NCI-H2107 treated with DMSO at 0.1 percent for 48 hours (cell line): ENCODE data around the gene INPP5B.
"Not testable (repeated sequence)": the region's sequence is repeated elsewhere in the genome, so short reads cannot be mapped to it uniquely, and the experiment has no call there.

Experiments
- DNase-seq: peaks from one replicate; lab custom pipeline; 2025; ENCODE audit not compliant: unreplicated experiment; lab: John Stamatoyannopoulos, UW

The INPP5B gene

DNA sequence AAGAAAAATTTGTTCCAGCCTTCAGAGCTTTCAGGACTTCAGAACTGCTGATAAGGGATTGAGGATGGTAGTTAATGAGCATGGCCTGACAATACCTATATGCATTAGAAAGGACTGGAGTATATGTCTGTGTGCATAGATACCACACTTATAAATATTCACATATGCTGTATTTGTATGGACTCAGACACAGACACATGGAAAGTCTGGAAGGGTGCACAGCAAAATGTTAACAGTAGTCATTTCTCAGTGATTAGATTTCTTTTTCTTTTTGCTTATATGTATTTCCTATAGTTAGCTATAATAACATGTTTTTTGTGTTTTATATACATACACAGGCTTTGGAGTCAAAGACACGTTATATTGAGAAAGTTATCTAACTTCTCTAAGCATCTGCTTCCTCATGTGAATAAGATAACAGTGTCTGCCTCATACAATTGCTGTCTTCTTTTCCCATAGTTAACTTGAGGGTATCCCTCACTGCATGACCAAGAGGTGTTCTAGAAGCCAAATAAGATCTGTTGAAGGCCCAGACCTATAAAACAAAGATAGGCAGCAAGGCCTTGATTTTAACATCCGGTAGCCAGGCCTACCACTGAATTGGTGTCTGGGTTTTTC is 31.3 kb downstream of the INPP5B start:
- no peak for DNase-seq

DNA sequence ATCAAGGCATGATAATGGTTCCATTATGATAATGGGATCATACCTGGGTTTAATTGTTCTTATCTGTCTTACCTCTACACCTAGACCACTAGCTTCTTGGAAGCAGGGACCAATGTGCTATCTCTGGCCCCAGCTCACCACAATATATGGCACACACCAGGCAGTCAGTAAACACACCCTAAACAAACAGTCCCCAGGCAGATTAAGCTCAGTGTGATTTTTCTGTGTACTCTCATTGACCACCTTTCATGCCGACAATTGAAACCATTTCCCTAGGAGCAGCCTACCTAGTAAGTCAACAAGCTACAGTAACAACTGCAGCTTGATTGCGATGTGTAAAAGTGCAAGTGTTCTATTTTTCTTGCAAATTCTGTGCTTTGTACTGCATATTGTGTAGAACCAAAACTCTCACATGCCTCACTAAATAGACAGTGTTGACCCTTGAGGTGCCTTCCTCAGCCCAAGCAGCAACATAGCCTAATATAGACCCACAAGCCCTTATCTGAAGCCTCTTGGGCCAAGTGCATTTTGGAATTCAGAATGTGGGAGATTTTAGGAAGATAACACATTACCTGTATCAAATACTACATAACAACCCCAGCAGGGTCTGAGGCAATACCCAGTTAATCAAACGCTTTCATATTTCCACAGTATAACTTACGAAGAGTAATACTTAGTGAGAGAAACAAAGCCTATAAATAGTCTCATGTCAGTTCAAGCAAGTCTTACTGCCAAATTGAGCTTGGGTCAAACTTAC is 32.0 kb downstream of the INPP5B start:
- DNase-seq = no peak

DNA sequence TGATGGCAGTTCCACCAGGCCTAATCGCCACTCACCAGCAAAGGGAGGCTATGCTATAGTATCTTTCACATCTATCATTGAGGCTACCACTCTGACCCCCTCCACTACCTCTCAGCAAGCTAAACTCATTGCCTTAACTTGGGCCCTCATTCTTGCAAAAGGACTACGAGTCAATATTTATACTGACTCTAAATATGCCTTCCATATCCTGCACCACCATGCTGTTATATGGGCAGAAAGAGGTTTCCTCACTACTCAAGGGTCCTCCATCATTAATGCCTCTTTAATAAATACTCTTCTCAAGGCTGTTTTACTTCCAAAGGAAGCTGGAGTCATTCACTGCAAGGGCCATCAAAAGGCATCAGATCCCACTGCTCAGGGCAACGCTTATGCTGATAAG is 35.4 kb downstream of the INPP5B start:
- not testable (repeated sequence) for DNase-seq

DNA sequence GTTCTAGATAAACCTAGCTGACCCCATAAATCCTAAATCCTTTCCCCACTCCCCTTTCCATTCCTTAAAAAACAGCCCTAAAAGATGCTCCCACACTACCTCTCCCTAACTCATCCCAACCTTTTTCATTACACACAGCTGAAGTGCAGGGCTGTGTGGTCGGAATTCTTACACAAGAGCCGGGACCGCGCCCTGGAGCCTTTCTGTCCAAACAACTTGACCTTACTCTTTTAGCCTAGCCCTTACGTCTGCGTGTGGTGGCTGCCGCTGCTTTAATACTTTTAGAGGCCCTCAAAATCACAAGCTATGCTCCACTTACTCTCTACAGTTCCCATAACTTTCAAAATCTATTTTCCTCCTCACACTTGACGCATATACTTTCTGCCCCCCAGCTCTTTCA is 36.0 kb downstream of the INPP5B start:
- DNase-seq = not testable (repeated sequence)

DNA sequence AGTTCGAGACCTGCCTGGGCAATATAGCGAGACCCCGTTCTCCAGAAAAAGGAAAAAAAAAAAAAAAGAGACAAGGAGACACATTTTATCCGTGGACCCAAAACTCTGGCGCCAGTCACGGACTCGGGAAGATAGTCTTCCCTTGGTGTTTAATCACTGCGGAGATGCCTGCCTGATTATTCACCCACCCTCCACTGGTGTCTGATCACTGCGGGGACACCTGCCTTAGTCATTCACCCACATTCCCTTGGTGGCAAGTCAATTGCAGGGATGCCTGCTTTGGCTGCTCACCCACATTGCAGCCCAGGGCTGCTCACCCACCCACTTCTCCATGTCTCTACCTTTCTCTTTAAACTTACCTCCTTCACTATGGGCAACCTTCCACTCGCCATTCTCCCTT is 38.3 kb downstream of the INPP5B start:
- DNase-seq = not testable (repeated sequence)

DNA sequence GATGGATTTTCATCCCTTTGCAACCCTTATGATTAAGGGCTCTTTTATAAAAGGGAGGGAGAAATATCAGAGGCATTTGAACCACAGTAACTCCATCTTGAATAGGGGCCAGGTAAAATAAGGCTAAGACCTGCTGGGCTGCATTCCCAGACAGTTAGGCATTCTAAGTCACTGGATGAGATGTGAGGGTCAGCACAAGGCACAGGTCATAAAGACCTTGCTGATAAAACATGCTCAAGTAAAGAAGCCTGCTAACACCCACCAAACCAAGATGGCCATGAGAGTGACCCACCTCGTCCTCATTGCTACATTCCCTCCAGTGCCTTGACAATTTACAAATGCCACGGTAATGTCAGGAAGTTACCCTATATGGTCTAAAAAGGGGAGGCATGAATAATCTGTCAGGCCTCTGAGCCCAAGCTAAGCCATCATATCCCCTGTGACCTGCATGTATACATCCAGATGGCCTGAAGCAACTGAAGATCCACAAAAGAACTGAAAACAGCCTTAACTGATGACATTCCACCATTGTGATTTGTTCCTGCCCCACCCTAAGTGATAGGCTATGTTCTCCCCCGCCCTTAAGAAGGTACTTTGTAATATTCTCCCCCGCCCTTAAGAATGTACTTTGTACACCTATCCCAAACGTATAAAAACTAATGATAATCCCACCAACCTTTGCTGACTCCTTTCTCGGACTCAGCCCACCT is 39.3 kb downstream of the INPP5B start:
- DNase-seq = not testable (repeated sequence)

DNA sequence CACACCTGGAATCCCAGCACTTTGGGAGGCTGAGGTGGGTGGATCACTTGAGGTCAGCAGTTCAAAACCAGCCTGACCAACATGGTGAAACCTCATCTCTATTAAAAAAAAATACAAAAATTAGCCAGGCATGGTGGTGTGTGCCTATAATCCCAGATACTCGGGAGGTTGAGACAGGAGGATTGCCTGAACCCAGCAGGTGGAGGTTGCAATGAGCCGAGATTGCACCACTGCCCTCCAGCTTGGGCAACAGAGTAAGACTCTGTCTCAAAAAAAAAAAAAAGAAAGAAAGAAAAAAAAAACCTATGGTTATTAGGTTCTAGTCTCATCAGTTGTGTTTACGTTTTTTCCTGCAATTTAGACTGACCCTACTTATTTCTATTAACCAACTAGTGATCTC is 40.3 kb downstream of the INPP5B start:
- not testable (repeated sequence) for DNase-seq

DNA sequence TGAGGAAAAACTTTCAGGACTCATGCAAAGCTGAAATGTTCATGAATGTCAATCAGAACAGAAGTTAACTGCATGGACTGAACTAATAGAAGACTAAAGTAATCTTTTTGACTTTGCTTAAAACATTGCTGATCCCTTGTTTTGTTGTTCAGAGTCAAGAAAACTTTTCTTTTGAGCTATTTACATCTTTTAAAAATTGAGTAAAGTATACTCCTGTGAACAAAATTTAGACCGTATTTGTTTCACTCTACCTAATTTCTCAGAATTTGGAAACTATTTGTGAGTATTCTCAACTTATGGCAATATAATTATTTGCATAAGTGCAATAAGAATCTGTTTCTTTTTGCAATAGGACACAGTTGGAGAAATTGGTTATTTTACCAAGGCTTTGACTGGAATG is 41.1 kb downstream of the INPP5B start:
- DNase-seq = no peak

DNA sequence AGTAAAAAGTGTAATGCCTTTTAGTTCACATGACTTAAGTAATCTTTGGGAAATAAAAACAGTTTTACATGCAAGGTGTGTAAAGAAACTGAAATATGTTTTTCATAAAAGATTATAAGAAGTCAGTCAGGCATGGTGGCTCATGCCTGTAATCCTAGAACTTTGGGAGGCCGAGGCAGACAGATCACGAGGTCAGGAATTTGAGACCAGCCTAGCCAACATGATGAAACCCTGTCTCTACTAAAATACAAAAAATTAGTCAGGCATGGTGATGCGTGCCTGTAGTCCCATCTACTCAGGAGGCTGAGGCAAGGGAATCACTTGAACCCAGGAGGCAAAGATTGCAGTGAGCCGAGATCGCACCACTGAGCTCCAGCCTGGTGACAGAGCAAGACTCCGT is 42.9 kb downstream of the INPP5B start:
- not testable (repeated sequence) for DNase-seq

DNA sequence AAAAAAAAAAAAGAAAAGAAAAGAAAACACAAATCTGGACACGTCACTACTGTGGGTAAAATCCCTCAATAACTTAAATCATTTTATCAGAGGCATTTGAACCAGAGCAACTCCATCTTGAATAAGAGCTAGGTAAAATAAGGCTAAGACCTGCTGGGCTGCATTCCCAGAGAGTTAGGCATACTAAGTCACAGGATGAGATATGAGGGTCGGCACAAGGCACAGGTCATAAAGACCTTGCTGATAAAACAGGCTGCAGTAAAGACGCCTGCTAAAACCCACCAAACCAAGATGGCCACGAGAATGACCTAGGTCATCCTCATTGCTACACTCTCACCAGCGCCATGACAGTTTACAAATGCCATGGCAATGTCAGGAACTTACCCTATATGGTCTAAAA is 43.9 kb downstream of the INPP5B start:
- DNase-seq = no peak

DNA sequence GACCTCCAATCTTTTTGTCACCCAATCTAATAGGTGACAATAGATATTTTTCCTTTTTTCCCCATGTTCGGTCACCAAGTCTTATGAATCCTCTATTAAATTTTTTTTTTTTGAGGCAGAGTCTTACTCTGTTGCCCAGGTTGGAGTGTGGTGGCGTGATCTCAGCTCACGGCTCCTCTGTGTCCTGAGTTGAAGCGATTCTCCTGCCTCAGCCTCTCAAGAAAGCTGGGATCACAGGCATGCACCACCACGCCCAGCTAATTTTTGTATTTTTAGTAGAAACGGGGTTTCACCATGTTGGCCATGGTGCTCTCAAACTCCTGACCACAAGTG is 45.0 kb downstream of the INPP5B start:
- no peak for DNase-seq

DNA sequence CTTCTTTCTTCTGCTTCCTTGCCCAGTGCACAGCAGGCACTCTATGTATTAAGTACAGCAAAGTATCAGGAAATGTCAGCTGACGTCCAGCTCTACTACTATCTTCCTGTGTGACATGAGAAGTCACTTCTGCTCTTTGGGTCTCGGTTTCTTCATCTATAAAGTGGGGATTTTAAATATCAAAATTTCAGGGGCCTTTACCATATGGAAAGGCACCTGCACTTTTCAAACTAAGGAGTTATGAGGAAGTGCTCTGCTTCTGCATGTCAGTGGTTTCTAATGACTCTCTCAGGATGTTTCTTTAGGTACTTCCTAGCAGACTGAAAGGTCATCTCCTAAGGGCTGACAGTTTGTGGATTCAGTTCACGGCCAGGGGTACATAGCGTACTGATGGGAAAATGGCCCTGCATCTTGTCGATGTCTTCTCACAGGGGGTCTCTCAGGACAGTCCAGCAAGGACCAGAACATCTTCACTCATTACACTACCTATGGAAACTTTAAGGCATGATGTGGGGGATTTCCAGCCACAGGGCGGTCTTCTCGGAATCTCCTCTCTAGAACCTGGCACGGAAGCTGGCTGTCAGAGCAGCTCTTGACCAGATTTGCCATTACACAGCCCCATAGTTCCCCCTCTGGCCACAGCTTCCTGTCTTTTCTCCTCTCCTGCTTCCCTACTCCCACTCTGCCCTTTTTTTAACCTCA is 45.5 kb downstream of the INPP5B start:
- no peak for DNase-seq

DNA sequence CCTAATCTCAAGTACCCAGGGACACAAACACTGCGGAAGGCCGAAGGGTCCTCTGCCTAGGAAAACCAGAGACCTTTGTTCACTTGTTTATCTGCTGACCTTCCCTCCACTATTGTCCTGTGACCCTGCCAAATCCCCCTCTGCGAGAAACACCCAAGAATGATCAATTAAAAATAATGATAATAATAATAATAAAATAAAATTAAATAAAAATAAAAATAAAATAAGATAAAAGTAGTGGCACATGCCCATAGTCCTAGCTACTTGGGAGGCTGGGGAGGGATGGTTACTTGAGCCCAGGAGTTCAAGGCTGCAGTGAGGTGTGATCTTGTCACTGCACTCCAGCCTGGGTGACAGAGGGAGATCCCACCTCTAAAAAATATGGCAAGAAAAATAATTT is 49.3 kb downstream of the INPP5B start:
- not testable (repeated sequence) for DNase-seq

DNA sequence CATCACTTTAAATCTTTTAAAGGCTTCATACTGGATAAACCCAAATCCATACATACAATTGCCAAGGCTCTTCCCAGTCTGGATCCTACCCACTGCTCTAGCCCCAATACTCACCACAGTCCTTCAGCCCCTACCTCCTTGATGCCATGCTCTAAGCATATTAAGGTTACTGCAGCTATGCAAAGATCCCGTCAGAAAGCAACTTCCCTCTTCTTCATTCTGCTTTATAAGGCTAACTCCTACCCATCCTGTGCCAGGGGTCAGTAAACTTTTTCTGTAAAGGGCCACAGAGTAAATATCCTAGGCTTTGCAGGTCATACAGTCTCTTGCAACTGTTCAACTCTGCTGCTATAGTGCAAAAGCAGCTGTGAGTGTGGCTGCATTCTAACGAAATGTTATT is 53.2 kb downstream of the INPP5B start:
- no peak for DNase-seq

DNA sequence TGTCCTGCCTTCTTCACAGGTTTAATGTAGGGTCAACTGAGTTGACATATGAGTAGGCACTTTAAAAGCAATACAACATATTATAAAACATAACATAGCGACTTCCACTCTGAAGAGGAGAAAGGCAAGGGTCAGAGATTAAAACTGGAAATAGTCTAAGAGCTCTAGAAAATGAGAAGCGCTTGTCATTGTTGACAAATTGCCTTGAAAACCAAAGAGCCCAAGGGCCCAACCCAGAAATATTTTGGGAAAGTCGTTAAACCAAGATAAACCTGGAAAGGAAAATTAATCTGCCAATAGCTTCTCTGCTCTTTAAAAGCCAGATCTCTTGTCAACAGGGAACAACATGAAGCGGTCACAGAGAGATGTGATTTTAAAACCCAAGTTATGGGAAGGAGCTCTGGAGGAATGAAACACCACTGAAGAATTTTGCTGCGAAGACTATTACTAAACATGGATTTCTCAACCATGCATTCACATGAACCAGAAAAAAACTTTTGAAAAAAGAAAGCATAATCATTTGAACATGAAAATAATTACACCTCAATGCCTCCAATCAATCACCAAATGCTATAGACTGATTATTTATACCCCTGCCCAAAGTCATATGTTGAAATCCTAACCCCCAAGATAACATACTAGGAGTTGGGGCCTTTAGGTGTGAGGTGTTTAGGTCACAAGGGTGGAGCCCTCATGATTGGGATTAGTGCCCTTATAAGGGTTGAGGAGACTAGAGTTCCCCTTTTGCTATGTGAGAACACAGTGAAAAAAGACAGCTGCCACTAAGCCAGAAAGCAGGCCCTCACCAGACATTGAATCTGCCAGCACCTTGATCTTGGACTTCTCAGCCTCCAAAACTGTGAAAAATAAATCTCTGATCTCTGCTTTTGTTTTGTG is 54.5 kb downstream of the INPP5B start:
- DNase-seq = no peak

DNA sequence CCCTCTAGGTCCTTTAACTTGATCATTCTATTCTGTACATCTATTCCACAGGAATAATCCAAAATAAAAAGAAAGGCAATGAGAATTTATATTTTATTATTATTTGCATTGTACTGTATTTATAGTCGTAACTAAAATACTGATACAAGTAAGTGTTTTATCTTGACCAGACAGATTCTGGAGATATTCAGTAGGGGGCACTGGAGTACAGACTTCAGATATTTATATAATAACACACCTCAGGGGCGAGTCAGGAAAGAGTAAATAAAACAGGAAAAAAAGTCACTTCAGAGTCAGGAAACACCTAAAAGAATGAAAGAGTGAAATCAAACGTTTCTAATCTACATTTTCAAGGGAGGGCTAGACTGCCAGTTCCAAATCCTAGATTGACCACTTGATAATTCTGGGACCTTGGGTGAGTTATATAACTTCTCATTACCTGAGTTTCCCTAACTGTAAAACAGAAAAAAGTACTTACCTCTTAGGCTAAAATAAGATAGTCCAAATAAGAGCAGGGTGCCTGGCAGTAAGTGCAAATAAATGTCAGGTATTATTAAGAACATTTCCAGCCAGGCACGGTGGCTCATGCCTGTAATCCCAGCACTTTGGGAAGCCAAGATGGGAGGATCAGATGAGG is 56.4 kb downstream of the INPP5B start:
- peak; percentile 35 for DNase-seq

DNA sequence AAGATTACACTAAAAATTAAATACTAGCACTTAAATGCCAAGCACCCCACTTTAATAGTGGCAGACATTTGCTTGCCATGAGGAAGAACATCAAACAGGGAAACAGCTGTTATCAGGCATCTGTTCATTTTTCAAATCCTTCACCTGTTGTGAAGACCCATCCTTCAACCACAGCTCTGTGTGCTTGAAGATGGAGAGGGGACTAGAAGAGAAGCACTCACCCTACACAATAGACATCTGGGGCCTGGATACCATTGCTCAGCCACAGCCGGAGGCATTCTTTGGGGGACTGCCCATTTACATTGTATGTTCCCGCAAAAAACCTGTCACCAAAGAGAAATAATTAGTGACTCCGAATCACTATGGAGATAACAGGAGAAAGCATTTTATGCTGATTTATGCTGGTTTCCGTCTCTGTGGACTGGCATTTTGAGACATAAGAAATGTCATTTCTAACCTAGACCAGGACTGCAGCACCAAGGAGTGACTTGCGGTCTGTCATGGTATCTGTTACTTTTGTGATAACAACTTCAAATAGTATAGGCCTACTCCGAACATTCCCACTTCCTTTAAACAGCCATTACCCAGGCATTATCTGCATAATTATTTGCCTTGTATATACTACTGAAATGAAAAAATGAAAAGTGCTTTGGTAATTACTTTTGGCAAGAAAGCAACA is 58.7 kb downstream of the INPP5B start:
- DNase-seq = no peak

DNA sequence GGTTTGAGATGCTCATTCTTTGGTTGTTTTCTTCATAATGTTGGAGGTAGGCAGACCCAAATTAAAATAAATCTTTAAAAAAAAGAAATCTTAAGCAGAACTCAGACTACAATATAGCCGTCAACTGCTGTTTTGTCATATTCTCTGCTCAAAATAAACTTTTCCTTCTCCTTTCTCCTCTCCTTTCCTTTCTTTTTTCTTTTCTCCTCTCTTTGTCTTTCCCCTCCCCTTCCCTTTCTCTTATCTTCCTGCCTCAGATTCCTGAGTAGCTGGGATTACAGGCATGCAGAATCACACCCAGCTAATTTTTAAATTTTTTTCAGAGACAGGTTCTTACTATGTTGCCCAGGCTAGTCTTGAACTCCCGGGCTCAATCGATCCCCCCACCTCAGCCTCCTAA is 62.7 kb downstream of the INPP5B start:
- DNase-seq = no peak

DNA sequence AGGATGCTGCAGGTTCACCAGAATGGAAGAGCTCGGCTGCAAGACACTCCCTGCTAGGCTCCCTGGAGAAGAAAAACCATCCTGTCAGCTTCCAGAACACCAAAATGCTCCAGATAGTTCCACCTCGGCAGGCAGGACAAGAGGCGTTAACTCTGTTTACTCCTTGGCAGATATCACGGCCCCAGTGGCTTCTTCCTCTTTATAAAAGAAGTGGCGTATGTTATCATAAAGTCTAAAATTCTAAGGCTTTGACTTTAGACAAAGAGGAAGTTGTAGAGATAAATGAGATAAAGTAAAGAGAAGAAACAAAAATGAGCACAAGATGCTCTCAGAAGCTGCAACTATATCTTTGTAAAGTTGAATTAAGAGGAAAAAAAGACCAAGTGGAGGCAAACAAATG is 63.2 kb downstream of the INPP5B start:
- DNase-seq = no peak

DNA sequence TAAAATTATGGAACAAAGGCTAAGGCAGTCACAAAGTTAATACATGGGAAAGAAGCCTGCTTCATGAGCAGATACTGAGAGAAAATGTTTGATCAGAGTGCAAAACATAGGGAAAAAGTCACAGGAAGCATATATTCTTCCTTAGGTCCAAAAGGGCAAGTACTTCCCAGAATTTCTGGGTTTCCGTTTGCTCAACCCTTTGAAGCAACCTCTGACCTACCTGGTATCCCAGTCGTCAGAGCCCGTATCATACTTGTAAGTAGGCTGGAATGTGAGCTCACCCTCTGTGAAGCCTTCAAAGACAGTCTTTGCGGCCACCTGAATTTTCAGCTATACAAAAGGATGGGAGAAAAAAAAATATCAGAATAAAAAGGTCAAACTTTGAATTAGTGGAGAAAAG is 67.0 kb downstream of the INPP5B start:
- no peak for DNase-seq
